GM21528 (cell line): Measurements from ENCODE around the gene ABHD8.

Experiments
- ATAC-seq: cut with Tn5 transposase; IDR thresholded peaks from one replicate; pipeline ENCODE4 v1.9.1; 2021; ENCODE audit warnings: mild to moderate bottlenecking, moderate library complexity; ENCODE audit not compliant: unreplicated experiment, low FRiP score

ABHD8 gene, protein sequence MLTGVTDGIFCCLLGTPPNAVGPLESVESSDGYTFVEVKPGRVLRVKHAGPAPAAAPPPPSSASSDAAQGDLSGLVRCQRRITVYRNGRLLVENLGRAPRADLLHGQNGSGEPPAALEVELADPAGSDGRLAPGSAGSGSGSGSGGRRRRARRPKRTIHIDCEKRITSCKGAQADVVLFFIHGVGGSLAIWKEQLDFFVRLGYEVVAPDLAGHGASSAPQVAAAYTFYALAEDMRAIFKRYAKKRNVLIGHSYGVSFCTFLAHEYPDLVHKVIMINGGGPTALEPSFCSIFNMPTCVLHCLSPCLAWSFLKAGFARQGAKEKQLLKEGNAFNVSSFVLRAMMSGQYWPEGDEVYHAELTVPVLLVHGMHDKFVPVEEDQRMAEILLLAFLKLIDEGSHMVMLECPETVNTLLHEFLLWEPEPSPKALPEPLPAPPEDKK

DNA sequence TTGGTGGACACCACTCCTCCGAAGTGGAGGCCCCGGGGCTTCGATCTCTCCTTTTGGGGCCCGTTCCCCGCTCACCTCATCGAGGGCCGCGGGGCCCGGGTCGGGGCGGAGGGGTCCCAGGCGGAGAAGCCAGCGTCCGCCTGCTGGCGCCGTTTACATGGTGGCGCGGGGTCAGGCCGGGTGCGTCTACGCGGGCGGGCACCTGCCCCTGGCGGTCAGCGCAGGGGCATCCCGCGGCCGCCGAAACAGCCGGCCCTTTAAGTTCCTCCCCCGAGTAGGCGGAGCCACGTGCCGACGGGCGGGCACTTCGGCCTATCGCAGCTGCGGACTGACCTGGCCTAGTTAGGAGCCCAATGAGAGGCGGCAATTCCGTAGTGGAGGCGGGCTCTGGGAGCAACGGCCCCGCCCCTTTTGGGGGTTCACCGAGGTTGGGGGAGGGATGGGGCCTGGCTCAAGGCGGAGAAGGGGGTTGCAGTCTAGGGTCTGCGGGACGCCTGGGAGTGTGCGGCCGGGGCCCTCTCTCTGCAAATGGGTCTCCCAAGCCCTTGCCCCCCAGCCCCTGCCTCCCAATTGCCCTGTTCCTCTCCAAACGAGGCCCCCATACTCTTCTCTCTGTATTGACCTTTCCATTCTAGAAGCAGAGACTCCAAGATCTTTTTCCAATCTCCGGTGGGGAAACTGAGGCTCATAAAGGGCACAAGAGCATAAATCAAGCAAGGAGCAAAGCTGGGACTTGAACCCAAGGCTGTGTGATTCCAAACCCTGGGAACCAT lies at the start of gene ABHD8:
Gene ABHD8, minus strand, starts transcription at position 259 of the 773 bp plus-strand sequence. CDS start 1,809 bp downstream, outside the sequence.
- peak; percentile 50 for ATAC-seq

DNA sequence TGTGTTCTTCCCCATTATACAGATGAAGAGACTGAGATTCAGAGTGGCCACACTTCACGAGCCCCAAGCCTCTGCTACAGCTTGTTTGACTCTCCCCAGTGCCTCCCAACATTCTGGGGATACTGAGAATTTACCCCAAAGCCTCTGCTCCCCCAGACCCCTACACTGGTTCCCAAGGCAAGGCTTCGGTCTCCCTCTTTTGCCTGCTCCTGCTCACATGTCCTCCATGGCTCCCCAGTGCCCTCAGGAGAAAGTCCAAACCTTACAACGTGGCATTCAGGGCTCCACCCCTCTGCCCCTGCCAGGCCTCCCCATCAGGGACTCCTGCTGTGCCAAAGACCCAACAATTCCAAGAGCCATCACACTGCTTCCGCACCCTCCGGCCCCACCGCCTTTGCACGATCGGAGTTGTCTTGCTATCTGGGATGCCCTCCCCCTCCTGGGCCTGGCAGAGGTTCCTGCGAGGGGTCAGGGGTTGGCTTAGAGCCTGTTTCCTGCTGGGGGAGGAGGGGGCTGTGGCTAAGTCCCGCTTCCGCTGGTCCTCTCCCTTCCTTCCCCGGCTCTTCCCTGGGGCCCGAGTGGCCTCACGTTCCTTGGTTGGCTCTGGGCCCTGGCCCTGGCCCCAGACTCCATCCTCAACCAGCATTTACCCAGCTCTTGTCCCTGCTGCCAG lies 49.5 kb upstream of the ABHD8 start:
- ATAC-seq = no peak

DNA sequence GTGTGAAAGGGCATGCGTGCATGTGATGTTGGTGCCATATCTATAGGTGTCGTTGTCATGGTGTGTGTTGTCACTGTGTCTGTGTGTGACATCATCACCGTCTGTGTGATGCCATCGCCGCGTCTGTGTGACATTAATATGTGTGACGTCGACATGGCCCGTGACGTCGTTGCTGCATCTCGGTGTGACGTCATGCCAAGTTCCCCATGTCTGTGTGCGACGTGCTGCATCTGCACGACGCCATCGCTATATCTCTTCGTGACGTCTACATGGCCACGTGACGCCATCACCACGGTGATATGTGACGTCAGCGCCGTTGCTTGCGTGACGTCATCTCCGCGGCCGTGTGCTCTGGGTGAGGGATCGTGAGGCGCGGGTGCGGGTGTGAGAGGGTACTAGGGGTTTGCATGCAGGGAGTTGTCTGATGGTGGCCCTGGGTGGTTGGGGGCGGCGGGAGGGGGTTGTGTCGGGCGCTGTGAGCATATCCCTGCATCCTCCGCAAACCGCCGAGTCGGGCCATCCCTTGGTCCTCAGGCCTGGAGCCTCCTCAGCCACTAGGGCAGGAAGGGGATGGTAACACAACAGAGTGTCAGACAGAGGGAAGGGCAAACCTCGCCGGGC lies 48.7 kb upstream of the ABHD8 start:
- ATAC-seq = no peak

DNA sequence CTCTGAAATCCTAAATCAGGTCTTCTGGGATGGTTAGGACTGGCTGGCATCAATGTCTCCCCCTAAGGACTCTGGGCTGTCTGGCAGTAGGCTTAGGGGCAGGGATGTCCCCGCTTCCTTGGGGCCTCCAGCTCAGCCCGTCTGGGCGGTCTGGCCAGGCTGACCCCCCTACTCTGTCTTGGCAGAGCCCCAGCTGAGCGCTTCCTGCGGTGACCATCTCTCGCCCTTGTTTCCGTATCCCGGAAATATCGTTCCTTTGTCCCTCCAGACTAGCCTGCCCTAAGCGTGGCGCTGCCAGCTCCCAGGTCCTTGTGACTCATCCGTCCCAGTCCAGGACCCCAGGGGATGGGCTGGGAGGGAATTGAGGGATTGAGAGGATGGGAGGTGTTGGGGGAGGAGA lies 45.5 kb upstream of the ABHD8 start:
- ATAC-seq = no peak

DNA sequence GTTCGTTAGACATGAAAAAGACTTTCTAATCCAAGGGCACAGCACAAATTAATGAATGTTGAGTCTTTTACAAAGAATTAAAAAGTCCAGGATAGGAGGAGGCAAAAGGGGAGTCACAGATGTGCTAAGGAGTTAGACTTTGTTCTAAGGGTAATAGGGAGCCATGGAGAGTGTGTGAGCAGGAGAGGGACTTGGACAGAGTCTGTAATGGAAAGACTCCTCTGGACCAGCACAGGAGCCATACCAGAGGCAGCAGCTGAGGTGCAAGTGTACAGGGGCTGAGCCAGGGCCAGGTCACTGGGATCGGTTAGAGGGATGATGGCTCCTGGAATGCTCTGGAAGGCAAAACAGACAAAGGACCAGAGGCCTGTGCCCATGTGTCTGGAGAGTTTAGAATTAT lies 44.7 kb upstream of the ABHD8 start:
- ATAC-seq = no peak

DNA sequence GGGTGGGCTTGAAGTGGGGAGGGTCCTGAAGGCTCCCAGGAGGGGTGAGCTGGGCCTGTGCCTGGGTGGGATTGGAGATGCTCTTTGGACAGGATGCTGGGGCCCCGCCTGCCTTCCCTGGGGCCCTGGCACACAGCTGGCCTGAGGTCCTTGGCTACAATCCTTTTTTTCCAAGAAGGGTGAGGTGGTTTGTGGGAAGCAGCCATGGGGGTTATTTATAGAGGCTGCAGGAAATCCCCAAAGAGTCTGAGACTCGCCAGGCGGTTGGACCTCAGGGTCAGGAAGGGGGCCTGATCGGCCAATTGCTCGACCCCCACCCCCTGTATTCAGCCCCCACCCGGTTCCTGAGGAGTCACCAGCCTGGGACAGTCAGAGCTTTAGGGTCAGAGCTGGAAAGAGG lies 44.1 kb upstream of the ABHD8 start:
- ATAC-seq = no peak

DNA sequence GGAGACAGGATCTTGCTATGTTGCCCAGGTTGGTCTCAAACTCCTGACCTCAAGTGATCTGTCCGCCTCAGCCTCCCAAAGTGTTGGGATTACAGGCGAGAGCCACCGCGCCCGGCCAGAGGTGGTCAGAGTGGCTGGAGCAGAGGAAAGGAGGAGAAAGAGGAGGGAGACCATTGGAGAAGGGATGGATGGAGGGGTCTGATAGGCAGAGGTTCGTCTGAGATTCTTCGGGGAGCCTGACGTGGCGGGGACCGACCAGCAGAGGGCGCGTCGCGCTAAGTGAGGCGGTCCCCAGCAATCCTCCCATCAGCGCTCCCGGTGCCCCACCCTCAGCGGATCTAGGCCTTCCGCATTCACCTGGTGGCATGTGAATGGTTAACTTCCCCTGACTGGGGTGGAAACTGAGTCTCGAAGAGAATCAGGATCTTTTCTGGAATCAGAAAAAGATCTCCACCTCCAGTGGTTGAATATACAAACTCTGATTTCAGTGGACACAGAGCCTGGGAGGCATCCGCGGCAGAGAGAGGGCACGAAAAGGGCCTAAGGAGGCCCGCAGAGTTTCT lies 43.0 kb upstream of the ABHD8 start:
- ATAC-seq = peak; percentile 60

DNA sequence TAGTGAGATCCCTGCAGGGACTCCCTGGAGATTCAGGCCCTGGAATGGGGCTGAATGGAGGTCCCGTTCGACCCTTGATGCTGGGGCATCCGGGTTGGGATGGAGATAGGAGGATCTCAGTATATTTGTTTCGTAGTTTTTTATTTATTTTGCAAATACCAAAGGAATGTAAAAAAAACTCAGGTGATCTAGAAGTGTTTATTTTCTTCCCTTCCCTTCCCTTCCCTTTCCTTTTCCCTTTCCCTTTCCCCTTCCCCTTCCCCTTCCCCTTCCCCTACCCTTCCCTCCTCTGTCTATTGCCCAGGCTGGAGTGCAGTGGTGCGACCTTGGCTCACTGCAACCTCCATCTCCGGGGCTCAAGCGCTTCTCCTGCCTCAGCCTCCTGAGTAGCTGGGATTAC lies 38.6 kb upstream of the ABHD8 start:
- no peak for ATAC-seq

DNA sequence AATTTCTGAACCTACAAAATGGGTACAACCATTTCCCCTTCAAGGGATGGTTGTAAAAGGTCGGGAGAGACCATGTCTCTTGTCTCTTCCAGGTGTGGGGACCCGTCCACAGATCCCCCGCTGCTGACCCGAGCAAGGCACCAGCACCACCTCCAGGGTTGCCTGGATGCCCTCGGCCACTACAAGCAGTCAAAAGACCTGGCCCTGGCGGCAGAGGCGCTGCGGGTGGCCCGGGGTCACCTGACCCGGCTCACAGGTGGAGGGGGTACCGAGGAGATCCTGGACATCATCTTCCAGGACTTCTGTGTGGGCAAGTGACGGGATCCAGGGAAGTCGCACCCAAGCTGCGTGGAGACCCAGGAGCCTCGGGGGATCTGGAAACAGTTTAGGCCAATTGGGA lies 38.2 kb upstream of the ABHD8 start:
- ATAC-seq = no peak

DNA sequence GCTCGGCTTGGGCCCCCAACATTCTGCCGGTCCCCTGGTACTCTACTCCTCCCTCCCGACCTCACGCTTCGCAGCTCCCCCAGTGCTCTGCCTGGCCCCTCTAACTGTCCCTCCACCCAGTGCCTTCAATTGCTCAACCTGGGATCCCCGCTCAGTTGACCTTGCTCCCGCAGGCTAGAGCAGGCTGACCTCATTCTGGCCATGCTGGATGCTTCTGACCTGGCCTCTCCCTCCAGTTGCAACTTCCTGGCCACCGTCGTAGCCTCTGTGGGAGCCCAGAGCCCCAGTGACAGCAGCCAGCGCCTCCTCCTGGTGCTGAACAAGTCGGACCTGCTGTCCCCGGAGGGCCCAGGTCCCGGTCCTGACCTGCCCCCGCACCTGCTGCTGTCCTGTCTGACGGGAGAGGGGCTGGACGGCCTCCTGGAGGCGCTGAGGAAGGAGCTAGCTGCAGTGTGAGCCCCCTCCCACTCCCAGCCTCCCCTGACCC lies 37.7 kb upstream of the ABHD8 start:
- ATAC-seq = no peak

DNA sequence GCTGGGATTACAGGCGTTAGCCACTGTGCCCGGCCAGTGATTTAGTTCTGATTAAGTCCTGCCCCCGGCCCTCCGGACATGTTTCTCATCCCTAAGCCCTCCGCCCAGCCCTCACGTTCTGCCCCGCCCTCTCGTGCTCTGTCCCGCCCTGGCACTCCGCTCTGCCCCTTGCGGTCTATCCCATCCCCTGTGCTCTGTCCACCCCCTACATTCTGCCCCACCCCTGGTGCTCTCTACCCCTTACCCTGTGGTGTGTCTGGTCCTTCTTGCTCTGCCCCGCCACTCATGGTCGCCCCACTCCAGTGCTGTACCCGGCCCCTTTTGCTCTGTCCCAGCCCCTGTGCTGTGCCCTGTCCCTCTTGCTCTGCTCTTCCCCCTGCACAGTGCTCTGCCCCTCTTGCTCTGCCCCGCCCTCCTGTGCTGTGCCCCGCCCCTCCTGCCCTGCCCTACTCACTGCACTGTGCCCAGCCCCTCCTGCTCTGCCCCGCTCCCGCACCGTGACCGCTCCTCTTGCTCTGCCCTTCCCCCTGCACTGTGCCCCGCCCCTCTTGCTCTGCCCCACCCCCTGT lies 37.2 kb upstream of the ABHD8 start:
- no peak for ATAC-seq

DNA sequence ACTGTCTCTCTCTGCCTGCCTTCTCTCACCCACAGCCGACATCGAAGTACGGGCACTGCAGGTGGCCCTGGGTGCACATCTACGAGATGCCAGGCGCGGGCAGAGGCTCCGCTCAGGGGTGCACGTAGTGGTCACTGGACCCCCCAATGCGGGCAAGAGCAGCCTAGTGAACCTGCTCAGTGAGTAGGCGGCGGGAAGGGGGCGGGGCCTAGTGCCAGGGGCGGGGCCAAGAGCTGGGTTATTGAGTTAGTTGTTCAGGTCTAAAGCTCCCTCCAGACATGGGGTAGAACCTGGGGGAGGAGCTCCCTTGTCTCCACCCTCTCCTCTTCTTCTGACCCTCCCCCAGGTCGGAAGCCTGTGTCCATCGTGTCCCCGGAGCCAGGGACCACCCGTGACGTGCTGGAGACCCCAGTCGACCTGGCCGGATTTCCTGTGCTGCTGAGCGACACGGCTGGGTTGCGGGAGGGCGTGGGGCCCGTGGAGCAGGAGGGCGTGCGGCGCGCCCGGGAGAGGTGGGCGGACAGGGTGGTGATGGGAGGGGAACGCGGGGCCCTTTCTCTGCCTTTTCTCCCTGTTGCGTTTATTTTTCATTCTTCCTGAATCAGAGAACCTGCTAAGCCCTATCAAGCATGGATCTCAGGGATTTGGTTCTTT lies 36.0 kb upstream of the ABHD8 start:
- ATAC-seq = no peak

DNA sequence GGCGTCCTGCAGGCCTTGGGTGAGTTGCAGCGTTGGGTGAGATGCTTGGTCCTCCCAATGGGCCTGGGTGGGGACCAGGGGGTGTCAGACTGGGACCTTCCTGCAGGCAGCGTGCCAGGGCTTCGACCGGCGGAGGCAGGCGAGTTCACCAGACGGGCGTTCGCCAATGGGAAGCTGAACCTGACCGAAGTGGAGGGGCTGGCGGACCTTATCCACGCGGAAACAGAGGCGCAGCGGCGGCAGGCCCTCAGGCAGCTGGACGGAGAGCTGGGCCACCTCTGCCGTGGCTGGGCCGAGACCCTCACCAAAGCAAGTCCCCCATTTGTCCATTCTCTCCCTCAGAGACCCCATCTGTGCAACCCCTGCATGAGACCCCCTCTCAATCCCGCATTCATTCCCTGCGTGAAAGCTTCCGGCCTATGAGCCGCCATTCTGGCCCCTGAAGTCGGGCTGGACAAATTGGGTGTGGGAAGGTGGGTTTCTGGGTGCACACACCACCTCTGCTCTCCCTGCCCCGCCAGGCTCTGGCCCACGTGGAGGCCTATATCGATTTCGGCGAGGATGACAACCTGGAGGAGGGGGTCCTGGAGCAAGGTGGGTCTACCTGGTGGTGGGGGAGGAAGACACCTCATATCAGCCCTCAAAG lies 35.3 kb upstream of the ABHD8 start:
- ATAC-seq = no peak

DNA sequence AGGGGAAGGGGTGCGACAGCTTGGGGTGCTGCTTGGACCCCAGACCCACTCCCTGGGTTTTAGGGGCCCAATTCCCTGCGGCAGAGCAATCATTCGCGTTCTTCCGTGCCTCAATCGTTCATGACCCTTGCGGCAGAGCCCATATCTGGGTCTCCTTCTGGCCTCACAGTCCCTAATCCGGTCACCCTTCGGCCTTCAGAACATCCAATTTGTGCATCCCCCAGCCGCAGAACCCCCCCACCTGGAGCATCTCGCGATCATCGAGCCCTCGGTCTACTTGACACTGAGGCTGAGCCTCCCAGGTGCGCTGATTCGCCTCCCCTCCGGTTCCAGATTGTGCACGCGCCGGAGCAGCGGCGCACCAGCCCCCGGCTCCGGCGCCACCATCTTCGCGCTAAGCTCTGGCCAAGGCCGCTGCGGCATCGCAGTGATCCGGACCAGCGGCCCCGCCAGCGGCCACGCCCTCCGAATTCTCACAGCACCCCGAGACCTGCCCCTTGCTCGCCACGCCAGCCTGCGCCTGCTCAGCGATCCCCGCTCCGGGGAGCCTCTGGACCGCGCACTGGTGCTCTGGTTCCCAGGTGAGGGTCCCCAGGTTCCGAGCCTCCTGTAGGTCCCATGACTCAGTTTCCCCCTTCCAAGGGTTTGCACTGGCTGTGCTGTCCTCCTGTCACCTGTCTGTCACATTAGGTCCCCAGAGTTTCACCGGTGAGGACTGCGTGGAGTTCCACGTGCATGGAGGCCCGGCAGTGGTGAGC lies 34.6 kb upstream of the ABHD8 start:
- peak; percentile 4 for ATAC-seq

DNA sequence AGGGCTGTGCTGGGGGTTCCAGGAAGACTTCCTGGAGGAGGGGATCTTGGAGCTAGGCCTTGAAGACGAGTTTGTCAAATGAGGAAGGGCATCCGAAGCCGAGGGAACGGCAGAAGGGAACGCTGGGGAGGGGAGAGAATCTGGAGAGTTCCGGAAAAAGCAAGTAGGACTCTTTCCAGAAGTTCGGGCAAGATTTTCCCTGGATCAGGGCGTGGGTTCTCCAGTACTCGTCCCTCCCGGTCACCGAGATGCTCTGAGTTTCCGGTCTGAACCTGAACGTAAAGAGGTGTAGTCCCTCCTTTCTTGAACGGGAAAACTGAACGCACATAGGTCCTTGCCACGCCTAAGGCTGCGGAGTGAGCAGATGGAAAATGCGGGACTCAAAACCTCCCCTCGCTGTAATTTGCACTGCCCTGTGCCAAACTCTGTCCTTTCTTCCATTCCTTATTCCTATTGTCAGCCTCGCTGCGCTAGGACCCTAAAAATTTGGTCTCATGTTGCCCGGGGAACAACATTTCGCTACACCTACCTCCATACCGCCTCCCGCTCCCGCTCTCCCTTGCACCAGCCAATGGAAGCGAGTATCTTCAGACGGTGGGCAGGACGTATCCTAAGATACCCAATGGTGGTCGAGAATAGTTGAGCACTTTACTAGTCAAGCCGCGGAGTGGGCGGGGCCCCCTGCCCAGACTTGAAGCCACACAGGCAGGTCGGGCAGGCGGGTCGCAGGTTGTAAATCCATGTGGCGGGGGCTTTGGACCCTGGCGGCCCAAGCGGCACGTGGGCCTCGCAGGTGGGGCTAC lies 33.8 kb upstream of the ABHD8 start, which contains the start of gene GTPBP3:
Gene GTPBP3, plus strand, starts transcription at position 682 of the 803 bp plus-strand sequence. Its CDS starts 59 bp downstream, at position 741.
- peak; percentile 66 for ATAC-seq

DNA sequence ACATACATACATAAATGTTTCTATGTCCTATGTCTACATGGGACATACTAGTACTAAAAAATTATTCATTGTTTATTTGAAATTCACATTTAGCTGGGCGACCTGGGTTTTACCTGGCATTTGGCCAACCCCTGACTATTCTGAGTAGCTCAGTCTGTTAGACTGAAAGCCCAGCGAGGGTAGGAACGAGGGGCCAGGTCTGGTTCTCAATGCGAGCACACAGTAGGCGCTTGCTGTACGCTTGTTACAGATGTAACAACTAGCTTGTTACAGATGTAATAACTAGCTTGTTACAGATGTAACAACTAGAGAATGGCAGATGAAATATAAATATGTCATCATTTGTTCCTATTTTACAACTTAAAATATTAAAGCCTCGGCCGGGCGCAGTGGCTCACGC lies 32.4 kb upstream of the ABHD8 start:
- no peak for ATAC-seq
